ENCODE measurements around the gene C20orf144. TPM values are rescaled to one million over a fixed set of nuclear protein-coding genes. Genes with fewer than 3 reads are reported as not detected.
"Not testable (repeated sequence)": the region's sequence is repeated elsewhere in the genome, so short reads cannot be mapped to it uniquely, and the experiment has no call there.

C20orf144 gene
- 0.06 and 0.11 TPM in 2 replicates for total RNA-seq (2014; rRNA removed)
- 0.21 TPM for polyA plus RNA-seq (2012)

DNA sequence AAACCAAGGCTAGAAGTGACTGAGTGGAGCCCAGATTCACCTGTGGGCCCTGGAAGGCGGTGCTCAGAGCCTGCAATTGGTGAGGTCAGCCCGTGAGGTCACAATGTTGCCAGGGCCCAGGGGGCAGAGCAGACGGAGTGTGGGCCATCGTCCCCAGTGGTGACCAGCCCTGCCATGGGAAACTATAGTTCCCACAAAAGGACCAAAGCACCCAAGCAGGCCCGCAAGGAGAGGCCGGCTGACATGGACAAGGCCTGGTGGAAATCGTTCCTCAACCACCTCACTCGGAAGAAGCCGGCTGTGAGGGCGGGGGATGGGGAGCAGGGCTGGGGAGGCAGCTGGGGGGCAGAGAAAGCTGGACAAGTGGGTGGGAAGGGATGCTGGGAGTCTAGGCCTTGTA is at the start of gene C20orf144:
TSS of gene C20orf144 (plus strand) at position 156 of the 400 bp plus-strand sequence. CDS start at position 175, 19 bp downstream.
- no peak for DNase-seq (ENCODE audit: low read depth)

- DNase-seq (ENCODE audit: low read depth) = peak; percentile 2
These were observed 40.3 kb upstream of the C20orf144 start for GRCh38 chr20:33621717-33622400.

GRCh38 chr20:33622705-33623365 is 39.3 kb upstream of the C20orf144 start:
- DNase-seq (ENCODE audit: low read depth) = no peak

- DNase-seq (ENCODE audit: low read depth) = no peak
These were observed 37.7 kb upstream of the C20orf144 start for GRCh38 chr20:33624399-33624798.

DNA sequence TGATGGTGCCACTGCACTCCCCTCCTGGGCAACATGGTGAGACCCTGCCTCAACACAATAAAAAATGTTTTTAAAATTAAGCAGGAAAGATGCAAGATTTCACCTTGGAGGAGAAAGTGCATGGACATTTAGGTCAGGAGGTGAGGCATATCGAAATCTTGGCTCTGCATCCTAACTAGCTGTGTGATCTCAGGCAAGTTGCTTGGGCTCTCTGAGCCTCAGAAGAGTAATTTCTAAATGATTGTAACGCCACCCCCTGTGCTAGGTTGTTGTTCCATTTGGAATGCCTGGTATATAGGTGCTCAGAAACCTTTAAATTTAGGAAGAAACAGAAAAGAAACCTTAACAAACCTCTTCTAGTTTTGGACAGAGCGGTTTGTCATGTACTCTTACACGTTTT is 35.9 kb upstream of the C20orf144 start:
- DNase-seq (ENCODE audit: low read depth) = no peak

DNA sequence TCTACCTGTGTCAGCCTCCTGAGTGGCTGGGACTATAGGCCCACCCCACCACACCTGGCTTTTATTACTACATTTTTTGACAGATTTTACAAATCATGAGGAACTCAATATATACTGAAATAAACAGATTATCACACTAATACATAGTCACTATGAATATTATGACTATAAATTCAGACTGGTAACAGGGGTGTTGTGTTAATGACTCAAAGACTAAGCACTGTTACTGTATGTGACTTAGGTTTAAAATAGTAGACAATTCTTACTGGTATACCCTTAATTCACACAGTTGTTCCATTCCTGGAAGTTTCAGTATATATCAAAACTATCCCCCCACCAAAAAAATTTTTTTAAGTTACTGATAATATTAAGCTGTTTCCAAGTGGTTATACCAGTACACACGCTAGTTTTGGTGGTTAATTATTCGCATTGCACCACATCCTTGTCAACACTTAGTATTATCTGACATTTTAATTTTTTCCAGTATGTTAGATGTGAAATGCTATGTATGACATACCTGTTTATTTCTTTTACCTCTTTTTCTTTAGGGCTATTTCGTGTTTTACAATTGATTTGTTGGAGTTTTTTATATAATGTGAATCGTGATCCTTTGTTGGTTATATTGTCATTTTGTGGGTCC is 34.4 kb upstream of the C20orf144 start:
- no peak for DNase-seq (ENCODE audit: low read depth)

DNA sequence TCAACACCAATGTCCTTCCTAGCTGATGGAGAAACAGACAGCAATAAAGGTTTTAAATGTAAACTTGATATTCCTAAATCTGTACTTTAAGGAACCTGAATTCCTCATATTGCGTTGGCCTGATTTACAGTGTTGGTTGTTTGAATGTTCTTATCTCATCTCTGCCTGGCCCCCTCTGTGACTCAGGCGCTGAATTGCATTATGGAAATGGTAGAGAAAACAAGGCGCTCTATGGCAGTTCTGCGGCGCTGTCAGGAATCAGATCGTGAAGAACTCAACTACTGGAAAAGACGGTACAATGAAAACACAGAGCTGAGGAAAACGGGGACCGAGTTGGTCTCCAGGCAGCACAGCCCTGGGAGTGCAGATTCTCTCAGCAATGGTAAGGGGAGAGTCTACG is 32.6 kb upstream of the C20orf144 start:
- no peak for DNase-seq (ENCODE audit: low read depth)

DNA sequence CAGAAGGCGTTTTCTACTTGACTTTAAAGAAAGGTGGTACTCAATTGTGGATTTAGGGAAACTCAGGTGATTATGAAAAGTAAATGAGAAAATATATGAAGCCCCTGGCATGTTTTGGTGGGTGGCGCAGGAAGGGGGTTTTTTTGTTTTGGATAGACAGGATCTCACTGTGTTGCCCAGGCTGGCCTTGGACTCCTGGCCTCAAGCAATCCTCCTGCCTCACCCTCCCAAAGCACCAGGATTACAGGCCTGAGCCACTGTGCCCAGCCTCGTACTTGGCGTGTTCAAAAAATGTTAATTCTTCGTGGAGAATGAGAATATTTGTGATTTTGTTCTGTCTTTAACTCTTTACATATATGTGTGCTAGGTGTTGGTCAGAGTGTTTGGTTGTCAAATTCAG is 32.1 kb upstream of the C20orf144 start:
- DNase-seq (ENCODE audit: low read depth) = no peak

- DNase-seq (ENCODE audit: low read depth) = peak; percentile 54
These were observed 31.6 kb upstream of the C20orf144 start for GRCh38 chr20:33630507-33630906.

DNA sequence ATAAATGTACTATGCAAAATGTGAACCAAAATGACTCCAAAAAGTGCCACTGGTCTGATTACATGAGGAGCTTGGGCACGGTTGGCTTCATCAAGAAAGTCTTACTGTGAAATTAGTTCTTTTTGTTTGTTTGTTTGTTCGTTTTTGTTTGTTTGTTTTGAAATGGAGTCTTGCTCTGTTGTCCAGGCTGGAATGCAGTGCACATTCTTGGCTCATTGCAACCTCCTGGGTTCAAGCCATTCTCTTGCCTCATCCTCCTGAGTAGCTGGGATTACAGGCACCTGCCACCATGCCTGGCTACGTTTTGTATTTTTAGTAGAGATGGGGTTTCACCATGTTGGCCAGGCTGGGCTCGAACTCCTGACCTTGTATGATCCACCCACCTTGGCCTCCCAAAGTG is 30.2 kb upstream of the C20orf144 start:
- not testable (repeated sequence) for DNase-seq (ENCODE audit: low read depth)

DNA sequence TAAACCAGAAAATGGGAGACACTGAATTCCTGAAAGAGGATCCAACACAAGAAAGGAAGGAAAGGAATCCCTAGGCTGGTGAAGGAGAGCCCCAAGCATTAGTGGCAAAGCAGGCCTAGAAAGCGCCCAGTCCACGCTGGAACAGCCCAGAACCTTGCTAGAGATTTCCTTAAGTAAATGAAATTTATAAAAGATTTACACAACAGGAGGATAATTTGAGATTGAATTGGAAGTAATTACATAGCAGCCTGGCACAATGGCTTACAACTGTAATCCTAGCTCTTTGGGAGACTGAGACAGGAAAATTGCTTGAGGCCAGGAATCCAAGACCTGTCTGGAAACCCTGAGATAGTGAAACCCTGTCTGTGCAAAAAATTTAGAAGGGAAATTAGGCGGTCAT is 26.8 kb upstream of the C20orf144 start:
- no peak for DNase-seq (ENCODE audit: low read depth)

GRCh38 chr20:33636776-33637175 is 25.4 kb upstream of the C20orf144 start:
- no peak for DNase-seq (ENCODE audit: low read depth)

DNA sequence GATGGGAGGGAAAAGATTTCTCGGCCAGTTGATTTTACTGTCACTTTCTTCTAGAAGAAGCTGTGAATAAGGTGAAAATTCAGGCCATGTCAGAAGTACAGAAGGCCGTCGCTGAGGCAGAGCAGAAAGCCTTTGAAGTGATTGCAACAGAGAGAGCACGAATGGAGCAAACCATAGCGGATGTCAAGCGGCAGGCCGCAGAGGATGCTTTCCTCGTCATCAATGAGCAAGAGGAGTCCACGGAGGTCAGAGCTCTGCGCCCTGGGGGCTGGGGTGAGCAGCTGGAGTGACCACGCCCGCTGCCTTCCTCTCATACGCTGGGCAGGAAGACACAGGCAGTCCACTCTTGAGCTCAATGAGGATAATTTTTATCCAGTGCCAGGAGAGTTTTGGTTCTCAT is 21.8 kb upstream of the C20orf144 start:
- no peak for DNase-seq (ENCODE audit: low read depth)

DNA sequence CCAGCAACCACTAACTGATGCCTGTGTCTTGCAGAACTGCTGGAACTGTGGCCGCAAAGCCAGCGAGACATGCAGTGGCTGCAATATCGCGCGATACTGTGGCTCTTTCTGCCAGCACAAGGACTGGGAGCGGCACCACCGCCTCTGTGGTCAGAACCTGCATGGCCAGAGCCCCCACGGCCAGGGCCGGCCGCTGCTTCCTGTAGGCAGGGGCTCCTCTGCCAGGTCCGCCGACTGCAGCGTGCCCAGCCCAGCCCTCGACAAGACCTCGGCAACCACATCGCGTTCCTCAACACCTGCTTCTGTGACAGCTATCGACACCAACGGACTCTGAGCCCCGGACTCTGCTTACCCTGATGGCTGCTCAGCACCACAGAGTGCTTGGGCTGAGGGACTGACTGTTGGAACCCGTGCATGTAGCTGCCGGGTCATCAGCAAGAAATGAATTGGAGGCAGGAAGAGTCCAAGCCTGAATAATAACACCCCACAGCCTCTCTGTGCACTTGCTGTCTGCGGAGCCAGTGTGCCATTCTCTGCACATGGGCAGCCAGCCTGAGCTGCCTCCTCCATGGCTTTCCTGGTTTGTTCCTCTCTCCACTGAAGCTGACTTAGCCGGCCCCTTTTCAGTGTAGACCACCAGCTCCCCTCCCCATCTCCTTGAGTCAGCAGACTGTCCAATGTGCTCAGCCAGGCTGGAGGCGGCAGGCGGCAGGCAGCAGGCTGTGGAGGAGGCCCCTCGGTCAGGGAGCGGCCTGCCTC is 17.6 kb upstream of the C20orf144 start:
- no peak for DNase-seq (ENCODE audit: low read depth)

GRCh38 chr20:33645072-33645358 is 17.1 kb upstream of the C20orf144 start:
- no peak for DNase-seq (ENCODE audit: low read depth)

- DNase-seq (ENCODE audit: low read depth) = no peak
These were observed 16.7 kb upstream of the C20orf144 start for GRCh38 chr20:33645396-33645795.

- DNase-seq (ENCODE audit: low read depth) = no peak
These were observed 15.9 kb upstream of the C20orf144 start for GRCh38 chr20:33646191-33646590.

GRCh38 chr20:33646959-33647602 is 15.0 kb upstream of the C20orf144 start:
- not testable (repeated sequence) for DNase-seq (ENCODE audit: low read depth)

DNA sequence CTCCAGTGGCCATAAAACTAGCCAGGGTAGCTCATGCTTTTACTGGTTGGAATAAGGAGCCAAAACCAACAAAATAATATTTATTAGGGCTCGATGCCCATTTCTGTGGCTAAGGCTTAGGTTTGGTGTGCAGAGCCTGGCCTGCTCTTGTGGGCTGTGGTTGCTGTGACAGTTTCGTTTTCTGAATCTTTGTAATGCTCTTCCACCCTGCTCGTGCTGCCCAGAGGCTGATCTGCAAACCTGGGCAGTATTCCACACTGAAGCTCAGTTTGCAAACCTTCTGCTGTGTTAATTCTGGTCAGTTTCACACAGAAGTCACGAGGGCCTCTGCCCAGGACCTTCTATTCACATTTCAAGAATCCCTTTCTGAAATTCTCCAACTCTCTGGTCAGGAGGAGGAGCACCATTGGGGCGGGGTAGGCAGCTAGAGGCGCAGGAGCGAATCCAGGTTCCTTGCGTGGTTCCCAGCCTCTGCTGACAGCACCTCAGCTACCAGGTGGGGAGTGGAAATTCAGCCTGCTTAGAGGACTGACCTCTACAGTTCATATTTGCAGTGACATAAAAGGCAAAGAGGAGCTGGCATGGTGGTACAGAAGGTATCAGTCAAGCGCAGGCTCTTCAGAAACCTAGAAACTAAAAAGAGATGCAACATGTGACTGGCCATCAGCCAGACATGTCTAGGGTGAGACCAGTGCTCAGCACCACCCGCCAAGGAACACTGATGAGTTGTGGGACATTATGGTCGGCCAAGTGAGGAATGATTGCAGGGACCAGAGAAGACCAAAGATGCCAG is 14.3 kb upstream of the C20orf144 start:
- DNase-seq (ENCODE audit: low read depth) = peak; percentile 81

DNA sequence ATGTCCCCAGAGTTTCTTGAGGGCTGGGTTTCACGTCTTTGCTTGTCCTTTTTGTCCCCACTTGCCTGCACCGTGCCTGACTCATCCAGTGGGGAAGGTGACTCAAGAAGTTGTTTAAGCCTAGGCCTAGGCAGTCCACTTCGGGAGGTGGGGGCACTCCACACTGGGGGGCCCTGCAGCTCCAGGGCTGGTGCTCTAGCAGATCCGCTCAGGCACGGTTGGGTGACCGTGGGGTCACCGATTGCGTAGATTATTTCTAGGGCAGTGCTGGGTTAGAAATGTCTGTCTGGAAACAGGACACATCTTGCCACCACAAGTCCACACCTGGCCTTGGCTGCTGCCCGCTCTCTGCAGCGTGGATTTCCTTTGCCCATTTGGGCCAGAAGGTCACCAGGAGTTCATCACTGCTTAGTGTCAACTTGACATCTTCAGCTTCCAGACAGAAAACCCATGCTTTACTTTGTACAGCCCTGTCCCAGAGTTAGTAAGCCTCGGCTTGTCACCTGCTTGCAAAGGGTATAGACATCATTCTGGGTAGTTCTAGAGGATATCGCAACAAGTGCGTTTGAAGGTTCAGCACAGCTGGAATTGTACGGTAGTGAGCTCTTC is 13.6 kb upstream of the C20orf144 start:
- DNase-seq (ENCODE audit: low read depth) = no peak

Measured in LHCN-M2 (cell line).